GM23338 (cell line): ENCODE measurements around the gene LRCH4. TPM values are rescaled to one million over a fixed set of nuclear protein-coding genes. Genes with fewer than 3 reads are reported as not detected.

Experiments used
- ATAC-seq: fragments of 200-7000 bp; cut with Tn5 transposase; 3 replicates; pipeline ENCODE4 v1.9.1; 2020
- DNase-seq: peaks from one replicate; pipeline ENCODE4 v3.0.0-alpha.2; 2015; ENCODE audit warnings: low spot score
- H2AFZ ChIP-seq: fragments of 200-600 bp; sonication (generic); 2 replicates; pipeline ENCODE4 v1.8.0; 2016; ENCODE audit warnings: antibody characterized with exemption, mild to moderate bottlenecking, moderate library complexity
- H3F3A ChIP-seq: fragments of 200-600 bp; sonication (generic); replicated peaks from 2 replicates; pipeline ENCODE4 v1.8.0; 2017; ENCODE audit warnings: antibody characterized with exemption, mixed run types, low read depth
- H3K27ac ChIP-seq: fragments of 200-600 bp; sonication (generic); 2 replicates; pipeline ENCODE4 v1.6.1; 2016; ENCODE audit warnings: low read depth
- H3K27me3 ChIP-seq: fragments of 200-600 bp; sonication (generic); 2 replicates; pipeline ENCODE4 v1.8.0; 2016; ENCODE audit warnings: mild to moderate bottlenecking, mixed run types, moderate library complexity; ENCODE audit not compliant: insufficient read depth
- H3K36me3 ChIP-seq: fragments of 200-600 bp; sonication (generic); 2 replicates; pipeline ENCODE4 v1.8.0; 2016; ENCODE audit warnings: mild to moderate bottlenecking; ENCODE audit not compliant: insufficient read depth
- H3K4me1 ChIP-seq: fragments of 200-600 bp; sonication (generic); 2 replicates; pipeline ENCODE4 v1.8.0; 2016; ENCODE audit warnings: mild to moderate bottlenecking, moderate library complexity; ENCODE audit not compliant: insufficient read depth
- H3K4me2 ChIP-seq: fragments of 200-600 bp; sonication (generic); 2 replicates; pipeline ENCODE4 v1.7.1; 2017; ENCODE audit warnings: mixed run types
- H3K4me3 ChIP-seq: fragments of 200-600 bp; sonication (generic); 2 replicates; pipeline ENCODE4 v1.6.1; 2016; ENCODE audit warnings: mixed run types
- H3K79me2 ChIP-seq: fragments of 200-600 bp; sonication (generic); replicated peaks from 2 replicates; pipeline ENCODE4 v1.8.0; 2017; ENCODE audit warnings: mild to moderate bottlenecking; ENCODE audit not compliant: insufficient read depth
- H3K9me2 ChIP-seq: fragments of 200-600 bp; sonication (generic); 2 replicates; pipeline ENCODE4 v1.8.0; 2017; ENCODE audit not compliant: insufficient read depth
- H4K20me1 ChIP-seq: fragments of 200-600 bp; sonication (generic); replicated peaks from 2 replicates; pipeline ENCODE4 v1.8.0; 2017; ENCODE audit warnings: mild to moderate bottlenecking; ENCODE audit not compliant: insufficient read depth
- H3K27ac Mint-ChIP-seq: 2 replicates; pipeline ENCODE4 v1.8.0; 2020; ENCODE audit warnings: inconsistent platforms, mild to moderate bottlenecking, moderate library complexity, mixed read lengths
- H3K27me3 Mint-ChIP-seq: 3 replicates; pipeline ENCODE4 v1.8.0; 2022; ENCODE audit warnings: low read depth, mild to moderate bottlenecking, moderate library complexity, mixed read lengths, inconsistent platforms; ENCODE audit not compliant: insufficient read depth, poor library complexity
- H3K36me3 Mint-ChIP-seq: 3 replicates; pipeline ENCODE4 v1.8.0; 2021; ENCODE audit warnings: low read depth, mild to moderate bottlenecking, inconsistent platforms, moderate library complexity, mixed read lengths
- H3K4me1 Mint-ChIP-seq: 3 replicates; pipeline ENCODE4 v1.8.0; 2020; ENCODE audit warnings: mild to moderate bottlenecking, inconsistent platforms, mixed read lengths
- H3K4me3 Mint-ChIP-seq: 3 replicates; pipeline ENCODE4 v1.8.0; 2021; ENCODE audit warnings: moderate library complexity, mild to moderate bottlenecking, inconsistent platforms, mixed read lengths
- H3K9me3 Mint-ChIP-seq: 3 replicates; pipeline ENCODE4 v1.8.0; 2020; ENCODE audit warnings: moderate library complexity, mild to moderate bottlenecking, inconsistent platforms, mixed read lengths
- JUNB ChIP-seq: IDR thresholded peaks from one replicate; pipeline ENCODE4 v1.6.1; 2016; ENCODE audit warnings: antibody characterized with exemption; ENCODE audit not compliant: unreplicated experiment
- NANOG ChIP-seq: IDR thresholded peaks from 2 replicates; pipeline ENCODE4 v1.6.1; 2016; ENCODE audit warnings: antibody characterized with exemption, borderline replicate concordance
- POLR2AphosphoS5 ChIP-seq: IDR thresholded peaks from 2 replicates; pipeline ENCODE4 v1.6.1; 2016; ENCODE audit warnings: antibody characterized with exemption, low read depth
- REST ChIP-seq: IDR thresholded peaks from one replicate; pipeline ENCODE4 v1.6.1; 2018; ENCODE audit warnings: antibody characterized with exemption; ENCODE audit not compliant: unreplicated experiment
- ZNF331 ChIP-seq: fragments of 250-450 bp; sonication (Bioruptor Pico); IDR thresholded peaks from 2 replicates; pipeline ENCODE4 v1.5.0; 2020; ENCODE audit warnings: low read depth, mild to moderate bottlenecking, moderate library complexity
- polyA plus RNA-seq: library from polyadenylated mRNA; unstranded; fragments of >200 nt; fragmentation: Nextera tagmentation; extraction: Ambion mirVana; gene quantifications from 2 replicates; pipeline ENCODE4 v1.2.1, GENCODE V29; 2016
- total RNA-seq: library from RNA; depleted of rRNA; stranded (reverse); fragments of >200 nt; shearing (Covaris generic); gene quantifications from 2 replicates; pipeline ENCODE4 v1.2.3, GENCODE V29; 2014

Gene LRCH4
- total and polyA plus RNA-seq, 2 experiments from 2014 or later, result 21.4 to 51.0 TPM

GRCh38 chr7:100626530-100627237 lies 40.8 kb upstream of the LRCH4 start:
- peaks cover 15% of the 10 kb centered on the region for H3K4me1 ChIP-seq
- H2AFZ ChIP-seq, result peak overlapping the region; percentile 90
- peak overlapping the region; percentile 74 for H3K4me3 ChIP-seq
- H3K4me2 ChIP-seq, result peak overlapping the region; percentile 96
- Mint-ChIP-seq H3K4me1 (peaks cover 5% of the 10 kb centered on the region; the same call in 2 of the 3 replicates), H3K36me3 (no peaks in the 10 kb centered on the region; the same call in 2 of the 3 replicates), H3K9me3 (no peaks in the 10 kb centered on the region; the same call in 2 of the 3 replicates), H3K27ac (no peak overlapping the region), H3K4me3 (peak overlapping the region; percentile 69), H3K27me3 (peaks cover 25% of the 10 kb centered on the region)
- H3K27me3 ChIP-seq, result peaks cover 4% of the 10 kb centered on the region; the same call in 1 of the 2 replicates
- ATAC-seq, result peak; percentile 92
- H3K79me2 ChIP-seq, result no peaks in the 10 kb centered on the region
- H3F3A ChIP-seq, result 0 out of 2 replicates have a peak, but pooled peaks cover 2% of the 10 kb centered on the region
- no peak overlapping the region for H3K27ac ChIP-seq
- peak; percentile 89 for DNase-seq
- TF ChIP-seq POLR2AphosphoS5, result peak; percentile 76
- TF ChIP-seq JUNB, result no peak
- peak; percentile 12 for TF ChIP-seq REST
- no peaks in the 10 kb centered on the region for H3K9me2 ChIP-seq
- H3K36me3 ChIP-seq, result no peaks in the 10 kb centered on the region
- no peaks in the 10 kb centered on the region for H4K20me1 ChIP-seq

- Histone ChIP-seq H3K27me3 (peaks cover 4% of the 10 kb centered on the region; the same call in 1 of the 2 replicates), H3K4me2 (peak overlapping the region; percentile 96), H3K4me3 (peak overlapping the region; percentile 74), H2AFZ (peak overlapping the region; percentile 90; the same call in 1 of the 2 replicates), H3K27ac (no peak overlapping the region), H4K20me1 (no peaks in the 10 kb centered on the region), H3K4me1 (peaks cover 15% of the 10 kb centered on the region), H3K79me2 (no peaks in the 10 kb centered on the region), H3K9me2 (no peaks in the 10 kb centered on the region), H3F3A (0 out of 2 replicates have a peak, but pooled peaks cover 2% of the 10 kb centered on the region), H3K36me3 (no peaks in the 10 kb centered on the region)
- no peaks in the 10 kb centered on the region; the same call in 2 of the 3 replicates for H3K36me3 Mint-ChIP-seq
- peaks cover 5% of the 10 kb centered on the region; the same call in 2 of the 3 replicates for H3K4me1 Mint-ChIP-seq
- no peak overlapping the region for H3K27ac Mint-ChIP-seq
- peak overlapping the region; percentile 69 for H3K4me3 Mint-ChIP-seq
- no peaks in the 10 kb centered on the region; the same call in 2 of the 3 replicates for H3K9me3 Mint-ChIP-seq
- no peak for TF ChIP-seq ZNF331 (CRISPR knock-in tag)
- TF ChIP-seq NANOG, result no peak
- TF ChIP-seq JUNB, result no peak
- no peak for TF ChIP-seq POLR2AphosphoS5
- ATAC-seq, result no peak
- peaks cover 28% of the 10 kb centered on the region for H3K27me3 Mint-ChIP-seq
- DNase-seq, result no peak
These were observed 40.1 kb upstream of the LRCH4 start for GRCh38 chr7:100626055-100626454.
